K562 (cell line): ENCODE data around the gene RRBP1. TPM values are rescaled to one million over a fixed set of nuclear protein-coding genes. Genes with fewer than 3 reads are reported as not detected.

Source experiments
- ATAC-seq: fragments of 200-7000 bp; cut with Tn5 transposase; 3 replicates; pipeline ENCODE4 v1.9.1; 2020; ENCODE audit warnings: moderate library complexity
- BruUV-seq: library from RNA; stranded (reverse); fragments of 400-500 nt; replicated peaks from 2 replicates; lab custom pipeline; 2021; lab: Mats Ljungman, UMichigan
- CTCF ChIA-PET: fragments of 300-600 bp; formaldehyde crosslinking; extraction: SDS; loops from one replicate; lab custom pipeline; 2021; ENCODE audit warnings: low intra/inter-chr PET ratio; lab: Yijun Ruan, JAX
- POLR2A ChIA-PET: fragments of 300-600, 350-650 bp; sonication (Branson Sonifier 250); formaldehyde crosslinking; extraction: SDS; loops from one replicate; lab custom pipeline; 2021; ENCODE audit warnings: antibody characterized with exemption, inconsistent platforms; lab: Yijun Ruan, JAX
- DNase-seq, 4 experiments: peaks; one replicate each; pipeline versions ENCODE4 v3.0.0 to v3.0.0-alpha.2; 2011 to 2018; ENCODE audit warnings: low spot score in 3 of 4, mixed read lengths in 3 of 4; ENCODE audit errors: extremely low read depth in 1 of 4
- FAIRE-seq: peaks from 2 replicates; lab custom pipeline; 2011; peaks lifted over from hg19 to GRCh38; lab: Jason Lieb, UNC
- H2AFZ ChIP-seq: 2 replicates; pipeline ENCODE4 v1.6.0; 2011; ENCODE audit warnings: low read depth, low read length, control low read depth, inconsistent platforms
- H3K27ac ChIP-seq: fragments of 200-600 bp; 3 replicates; pipeline ENCODE4 v1.8.0; 2011; ENCODE audit warnings: low read depth, mild to moderate bottlenecking, control low read depth, inconsistent platforms, low read length, moderate library complexity, mixed read lengths; ENCODE audit errors: extremely low read depth
- H3K27me3 ChIP-seq, 2 experiments: fragments of 300-600 bp in 1 of 2; 2 replicates in 1 of 2; 3 replicates in 1 of 2; pipeline versions ENCODE4 v1.6.0 to v1.8.0; 2011; ENCODE audit warnings: inconsistent platforms in 2 of 2, low read length in 2 of 2, mild to moderate bottlenecking in 1 of 2, mixed read lengths in 1 of 2, moderate library complexity in 1 of 2; ENCODE audit not compliant: control insufficient read depth in 2 of 2, insufficient read depth in 2 of 2
- H3K36me3 ChIP-seq: fragments of 300-600 bp; 3 replicates; pipeline ENCODE4 v1.8.0; 2011; ENCODE audit warnings: mild to moderate bottlenecking, low read length, inconsistent platforms; ENCODE audit not compliant: control insufficient read depth, insufficient read depth
- H3K4me1 ChIP-seq, 2 experiments: fragments of 200-600 bp in 1 of 2; replicated peaks in 1 of 2; 2 replicates in 1 of 2; 3 replicates in 1 of 2; pipeline versions ENCODE4 v1.5.1 to v1.8.0; 2011; ENCODE audit warnings: inconsistent platforms in 2 of 2, low read length in 2 of 2, mild to moderate bottlenecking in 1 of 2, mixed read lengths in 1 of 2, moderate library complexity in 1 of 2; ENCODE audit not compliant: control insufficient read depth in 2 of 2, insufficient read depth in 2 of 2
- H3K4me2 ChIP-seq: 2 replicates; pipeline ENCODE4 v1.6.1; 2011; ENCODE audit warnings: low read length, control low read depth, inconsistent platforms, mixed read lengths; ENCODE audit not compliant: insufficient read depth
- H3K4me3 ChIP-seq: fragments of 200-600 bp; sonication (generic), shearing (Covaris generic); 2 replicates; pipeline ENCODE4 v1.5.1; 2016; ENCODE audit warnings: control low read depth, inconsistent platforms
- H3K79me2 ChIP-seq: fragments of 200-600 bp; 3 replicates; pipeline ENCODE4 v1.8.0; 2011; ENCODE audit warnings: low read length, inconsistent platforms; ENCODE audit not compliant: control insufficient read depth, insufficient read depth
- H3K9ac ChIP-seq, 2 experiments: 2 replicates each; pipeline versions ENCODE4 v1.6.0 to v1.6.1; 2011; ENCODE audit warnings: low read depth in 2 of 2, low read length in 2 of 2, control low read depth in 1 of 2, inconsistent platforms in 1 of 2, mild to moderate bottlenecking in 1 of 2, mixed read lengths in 1 of 2; ENCODE audit not compliant: insufficient read depth in 1 of 2
- H3K9me1 ChIP-seq: one replicate; pipeline ENCODE4 v1.6.0; 2011; ENCODE audit warnings: inconsistent platforms, mild to moderate bottlenecking, low read length, moderate library complexity; ENCODE audit not compliant: control insufficient read depth, insufficient read depth
- H3K9me3 ChIP-seq: replicated peaks from 2 replicates; pipeline ENCODE4 v1.5.1; 2011; ENCODE audit warnings: low read depth, low read length, inconsistent platforms; ENCODE audit not compliant: control insufficient read depth, insufficient read depth
- H4K20me1 ChIP-seq: replicated peaks from 2 replicates; pipeline ENCODE4 v1.6.1; 2011; ENCODE audit warnings: low read length, inconsistent platforms, mixed read lengths; ENCODE audit not compliant: control insufficient read depth, insufficient read depth
- BCOR ChIP-seq: fragments of 450-650 bp; IDR thresholded peaks from 2 replicates; pipeline ENCODE4 v1.6.1; 2016
- ETV6 ChIP-seq, 3 experiments: fragments of 150-350 bp in 1 of 3; sonication (generic) in 1 of 3; formaldehyde crosslinking in 1 of 3; IDR thresholded peaks; 2 replicates each; pipeline versions ENCODE4 v1.6.1 to v1.8.0; 2014 to 2022; ENCODE audit warnings: borderline replicate concordance in 2 of 3, low read depth in 2 of 3, antibody characterized with exemption in 1 of 3, low read length in 1 of 3, mild to moderate bottlenecking in 1 of 3, missing genetic modification reagents in 1 of 3
- MLLT1 ChIP-seq, 2 experiments: fragments of 450-650 bp; IDR thresholded peaks; 2 replicates each; pipeline ENCODE4 v1.6.1; 2016
- NR2C1 ChIP-seq, 2 experiments: fragments of 450-650 bp; IDR thresholded peaks; 2 replicates each; pipeline ENCODE4 v1.6.1; 2017; ENCODE audit warnings: mild to moderate bottlenecking in 2 of 2, antibody characterized with exemption in 1 of 2, inconsistent platforms in 1 of 2, missing compliant biosample characterization in 1 of 2, missing genetic modification characterization in 1 of 2
- OTX1 ChIP-seq: fragments of 450-650 bp; formaldehyde crosslinking; IDR thresholded peaks from 2 replicates; pipeline ENCODE4 v1.4.0; 2022; ENCODE audit warnings: mild to moderate bottlenecking
- POU5F1 ChIP-seq: fragments of 150-350 bp; IDR thresholded peaks from 2 replicates; pipeline ENCODE4 v1.6.1; 2014; ENCODE audit warnings: borderline replicate concordance, low read length, low read depth, mild to moderate bottlenecking; ENCODE audit not compliant: partially characterized antibody
- PPARD ChIP-seq: fragments of 250-450 bp; sonication (Bioruptor Pico); IDR thresholded peaks from 2 replicates; pipeline ENCODE4 v1.8.0; 2022; ENCODE audit warnings: inconsistent platforms, mild to moderate bottlenecking, moderate library complexity
- PREB ChIP-seq: sonication (generic); formaldehyde crosslinking; IDR thresholded peaks from 2 replicates; pipeline ENCODE4 v1.8.1; 2023; ENCODE audit warnings: mild to moderate bottlenecking, missing genetic modification reagents
- TEAD4 ChIP-seq, 2 experiments: sonication (generic) in 1 of 2; formaldehyde crosslinking in 1 of 2; IDR thresholded peaks; 2 replicates each; pipeline versions ENCODE4 v1.6.1 to v1.8.0; 2012 to 2022; ENCODE audit warnings: borderline replicate concordance in 1 of 2, inconsistent platforms in 1 of 2, low read length in 1 of 2, mild to moderate bottlenecking in 1 of 2, missing genetic modification reagents in 1 of 2
- TSC22D4 ChIP-seq: fragments of 450-650 bp; IDR thresholded peaks from 2 replicates; pipeline ENCODE4 v1.6.1; 2016; ENCODE audit warnings: missing genetic modification characterization, missing biosample characterization, control low read depth
- ZNF41 ChIP-seq: fragments of 250-450 bp; sonication (Bioruptor Pico); conservative IDR thresholded peaks from 2 replicates; pipeline ENCODE4 v1.4.0; 2020; ENCODE audit warnings: mild to moderate bottlenecking
- WGBS: fragments of 100-300 bp; shearing (Covaris generic); methylation state at CpG from one replicate; pipeline ENCODE4 v1.1.6; 2016; ENCODE audit warnings: low coverage, mixed read lengths; ENCODE audit not compliant: insufficient coverage; ENCODE audit errors: missing lambda C conversion rate; 5-methylcytosine and 5-hydroxymethylcytosine counted together
- in situ Hi-C: fragments of 300-500 bp; cut with MboI; formaldehyde crosslinking; loops from 4 replicates; pipeline ENCODE4 v1.15.0; 2018; ENCODE audit warnings: inconsistent platforms, mixed read lengths
- intact Hi-C: fragments of 100-400 bp; cut with micrococcal nuclease; formaldehyde crosslinking; loops from 2 replicates; pipeline ENCODE4 v1.14.2; 2022
- polyA plus RNA-seq, 8 experiments: library from polyadenylated mRNA; depleted of rRNA in 4 of 8; stranded (reverse) in 5 of 8; unstranded in 3 of 8; fragments of >200 nt; fragmentation: Nextera tagmentation in 2 of 8; fragmentation: Illumina TruSeq in 1 of 8; extraction: Ambion mirVana in 2 of 8; extraction: Trizol in 1 of 8; gene quantifications; 2 replicates each; pipeline versions ENCODE4 v1.2.1 to v1.2.3, GENCODE V29; 2011 to 2014; ENCODE audit warnings: inconsistent platforms in 1 of 8, missing spikeins in 1 of 8
- total RNA-seq, 7 experiments: library from RNA; depleted of rRNA in 6 of 7; stranded (reverse); fragments of >200 nt in 6 of 7; fragmentation: Illumina TruSeq in 2 of 7; extraction: Trizol in 2 of 7; gene quantifications; 2 replicates each; pipeline versions ENCODE4 v1.2.1 to v1.2.3, GENCODE V29; 2011 to 2021; ENCODE audit warnings: low replicate concordance in 1 of 7

RRBP1 gene
- total and polyA plus RNA-seq, 9 of the 15 experiments (the other 6 are each of a cell fraction or from before 2014, with no cell fraction given), result 0.84 to 32.0 (median 17.6) TPM

- H3K9me1 ChIP-seq, result no peaks in the 10 kb centered on the region
- H3K4me2 ChIP-seq, result no peak overlapping the region
- no peak for FAIRE-seq
- intact Hi-C loops (no loop called here), in situ Hi-C loops (no loop called here)
- H3K4me3 ChIP-seq, result no peak overlapping the region
- H3K79me2 ChIP-seq, result no peaks in the 10 kb centered on the region
- TF ChIP-seq TSC22D4 (tag) (no peak), ETV6 (IDR thresholded peaks at IDR 0.05; ENCODE audit: borderline replicate concordance in 1 of 2, low read depth in 2 of 2, low read length in 1 of 2) (no peak), ETV6 (CRISPR knock-in tag; IDR thresholded peaks at IDR 0.05; ENCODE audit: borderline replicate concordance) (no peak), BCOR (no peak), POU5F1 (no peak), PPARD (no peak), OTX1 (CRISPR knock-in tag) (no peak), MLLT1 (IDR thresholded peaks at IDR 0.05) (no peak), TEAD4 (IDR thresholded peaks at IDR 0.05; ENCODE audit: low read length) (no peak), TEAD4 (CRISPR knock-in tag; IDR thresholded peaks at IDR 0.05; ENCODE audit: borderline replicate concordance) (no peak), PREB (CRISPR knock-in tag) (no peak), ZNF41 (CRISPR knock-in tag) (no peak), NR2C1 (IDR thresholded peaks at IDR 0.05) (no peak), NR2C1 (tag; IDR thresholded peaks at IDR 0.05) (no peak)
- TF ChIP-seq, all 486 proteins: peak for 0
- H3K27ac ChIP-seq, result no peak overlapping the region
- 80% methylated on average over 6 of the region's 9 CpGs for WGBS
- H4K20me1 ChIP-seq, result no peaks in the 10 kb centered on the region
- no peaks in the 10 kb centered on the region for H3K9me3 ChIP-seq
- no peak overlapping the region for H3K9ac ChIP-seq
- no TSS peak for BruUV-seq
- POLR2A ChIA-PET, result interaction anchor here (0.6 kb wide), 1 partner anchor 19 kb away, joined by 3 read pairs; no protein-coding TSS in a partner anchor
- no peaks in the 10 kb centered on the region for H3K27me3 ChIP-seq
- no peak overlapping the region for H2AFZ ChIP-seq
- DNase-seq, result no peak
- H3K36me3 ChIP-seq, result peaks cover 27% of the 10 kb centered on the region; the same call in 2 of the 3 replicates
- CTCF ChIA-PET, result no interaction called here
- peaks cover 0 to 5% of the 10 kb centered on the region in 2 experiments; a peak in 2 of 5 replicates for H3K4me1 ChIP-seq
- no peak for ATAC-seq
These were observed 50.3 kb downstream of the RRBP1 start for GRCh38 chr20:17631576-17632319.
